ENCODE measurements around the gene RRAGB.

RRAGB gene

DNA sequence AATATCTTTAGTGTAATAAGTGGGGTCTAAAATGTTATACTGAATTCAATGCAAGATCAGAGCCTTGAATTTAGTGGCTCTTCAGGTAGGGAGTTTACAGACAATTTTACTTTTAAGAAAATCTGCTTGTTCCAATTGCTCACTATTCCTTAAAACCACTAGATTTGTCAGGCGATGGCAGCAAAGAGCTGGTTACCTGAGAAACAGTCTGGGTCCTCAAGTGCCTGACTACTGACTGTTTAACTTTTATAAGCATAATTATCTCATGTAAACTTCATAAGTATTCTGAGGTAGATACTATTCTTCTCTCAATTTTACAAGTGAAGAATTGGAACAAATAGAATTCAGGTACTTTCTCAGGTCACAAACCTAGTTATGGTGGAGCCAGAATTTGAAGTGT lies 84.3 kb downstream of the RRAGB start:
- Histone ChIP-seq H4K20me1 (no peaks in the 10 kb centered on the region), H3K27ac (no peak overlapping the region), H3K9me3 (no peaks in the 10 kb centered on the region), H3K27me3 (peaks cover 75% of the 10 kb centered on the region), H3K36me3 (no peaks in the 10 kb centered on the region), H3K4me3 (no peak overlapping the region), H3K4me2 (no peak overlapping the region), H3K9ac (no peak overlapping the region), H3K4me1 (no peaks in the 10 kb centered on the region)
- TF ChIP-seq Cebpa-rat (IDR thresholded peaks at IDR 0.05), result no peak

All from BLaER1 (cell line).